ENCODE results near the gene BCAR3.

Gene BCAR3

DNA sequence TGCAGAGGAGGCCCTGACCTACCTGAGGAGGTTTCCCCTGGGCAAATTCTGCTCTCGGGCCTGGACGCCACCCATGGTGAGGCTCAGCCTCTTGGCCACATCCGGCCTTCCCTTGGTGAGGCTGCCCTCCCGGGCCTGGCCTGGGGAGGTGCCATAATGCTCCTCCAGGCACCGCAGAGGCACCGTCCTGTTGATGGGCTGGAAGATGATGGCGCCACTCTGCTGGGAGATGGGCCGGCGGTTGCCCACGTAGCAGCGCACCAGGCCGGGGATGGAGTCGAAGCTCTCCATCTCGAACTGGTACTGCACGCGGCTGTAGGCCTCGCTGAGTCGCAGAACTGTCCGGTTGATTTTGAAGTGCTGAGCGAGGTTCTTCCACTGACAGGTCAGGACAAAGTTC, 92.7 kb downstream of the BCAR3 start:
- Histone ChIP-seq H3K27ac (ENCODE audit: low read length) (no peak overlapping the region), H3K4me1 (ENCODE audit: control insufficient read depth in 1 of 2, insufficient read depth in 2 of 2, low read length in 2 of 2) (no peaks in the 10 kb centered on the region), H3K36me3 (ENCODE audit: control insufficient read depth in 1 of 2, insufficient read depth in 2 of 2, low read length in 2 of 2) (peaks cover 17 to 32% of the 10 kb centered on the region in 2 donors)

DNA sequence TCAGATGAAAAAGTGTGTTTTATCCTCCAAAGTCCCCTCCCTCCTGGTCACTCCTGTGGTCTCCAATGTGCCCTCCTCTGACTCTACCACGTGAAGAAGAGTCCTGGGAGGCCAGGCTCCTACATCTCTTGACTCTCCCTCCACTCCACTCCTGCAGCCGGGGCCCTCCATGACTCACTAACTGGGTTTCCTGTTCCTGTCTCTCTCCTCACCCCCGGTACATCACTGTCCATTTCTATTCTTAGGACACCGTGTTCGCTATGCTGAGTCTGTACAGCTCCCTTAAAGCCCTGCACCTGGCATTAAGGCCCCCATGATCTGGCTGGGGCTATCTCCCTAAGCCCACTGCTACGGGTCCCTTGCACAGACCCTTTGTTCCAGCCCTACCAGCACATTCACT, 93.4 kb downstream of the BCAR3 start:
- no peaks in the 10 kb centered on the region for H3K4me1 ChIP-seq (ENCODE audit: control insufficient read depth in 1 of 2, insufficient read depth in 2 of 2, low read length in 2 of 2)
- H3K27ac ChIP-seq (ENCODE audit: low read length): no peak overlapping the region
- no peaks in the 10 kb centered on the region for H3K27me3 ChIP-seq (ENCODE audit: low read depth, low read length)
- H3K36me3 ChIP-seq (ENCODE audit: control insufficient read depth in 1 of 2, insufficient read depth in 2 of 2, low read length in 2 of 2): peaks cover 18 to 39% of the 10 kb centered on the region in 2 donors
- H3K4me3 ChIP-seq (ENCODE audit: low read depth in 1 of 2, low read length in 2 of 2): no peak overlapping the region
- H3K9me3 ChIP-seq (ENCODE audit: control insufficient read depth in 1 of 2, low read length in 2 of 2): no peaks in the 10 kb centered on the region

More for the DNA sequence above, 92.7 kb downstream of the BCAR3 start:
- no peak overlapping the region for H3K4me3 ChIP-seq (ENCODE audit: low read depth in 1 of 2, low read length in 2 of 2)
- H3K9me3 ChIP-seq (ENCODE audit: control insufficient read depth in 1 of 2, low read length in 2 of 2): no peaks in the 10 kb centered on the region
- no peaks in the 10 kb centered on the region for H3K27me3 ChIP-seq (ENCODE audit: low read depth, low read length)

DNA sequence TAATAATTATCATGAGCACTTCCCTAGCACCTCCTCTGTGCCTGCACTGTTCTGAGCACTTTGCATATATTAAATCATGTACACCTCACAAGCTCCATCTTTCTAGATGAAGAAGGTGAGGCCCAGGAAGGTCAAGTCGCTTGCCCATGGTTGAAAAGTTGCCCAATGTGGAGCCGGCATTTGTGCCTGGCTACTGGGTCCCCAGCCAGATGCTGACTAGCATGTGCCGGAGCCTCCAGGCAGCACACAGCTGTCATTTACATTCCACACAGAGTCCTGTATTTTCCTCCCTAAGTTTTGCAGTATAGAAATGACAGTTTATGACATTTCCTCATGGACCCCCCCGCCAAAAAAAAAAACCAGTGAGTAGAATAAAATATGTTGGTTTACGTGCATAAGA, 94.3 kb downstream of the BCAR3 start:
- no peak overlapping the region for H3K4me3 ChIP-seq (ENCODE audit: low read depth in 1 of 2, low read length in 2 of 2)
- H3K9me3 ChIP-seq (ENCODE audit: control insufficient read depth in 1 of 2, low read length in 2 of 2): no peaks in the 10 kb centered on the region
- no peaks in the 10 kb centered on the region for H3K4me1 ChIP-seq (ENCODE audit: control insufficient read depth in 1 of 2, insufficient read depth in 2 of 2, low read length in 2 of 2)
- no peak overlapping the region for H3K27ac ChIP-seq (ENCODE audit: low read length)
- H3K36me3 ChIP-seq (ENCODE audit: control insufficient read depth in 1 of 2, insufficient read depth in 2 of 2, low read length in 2 of 2): peaks cover 27 to 48% of the 10 kb centered on the region in 2 donors
- H3K27me3 ChIP-seq (ENCODE audit: low read depth, low read length): no peaks in the 10 kb centered on the region

DNA sequence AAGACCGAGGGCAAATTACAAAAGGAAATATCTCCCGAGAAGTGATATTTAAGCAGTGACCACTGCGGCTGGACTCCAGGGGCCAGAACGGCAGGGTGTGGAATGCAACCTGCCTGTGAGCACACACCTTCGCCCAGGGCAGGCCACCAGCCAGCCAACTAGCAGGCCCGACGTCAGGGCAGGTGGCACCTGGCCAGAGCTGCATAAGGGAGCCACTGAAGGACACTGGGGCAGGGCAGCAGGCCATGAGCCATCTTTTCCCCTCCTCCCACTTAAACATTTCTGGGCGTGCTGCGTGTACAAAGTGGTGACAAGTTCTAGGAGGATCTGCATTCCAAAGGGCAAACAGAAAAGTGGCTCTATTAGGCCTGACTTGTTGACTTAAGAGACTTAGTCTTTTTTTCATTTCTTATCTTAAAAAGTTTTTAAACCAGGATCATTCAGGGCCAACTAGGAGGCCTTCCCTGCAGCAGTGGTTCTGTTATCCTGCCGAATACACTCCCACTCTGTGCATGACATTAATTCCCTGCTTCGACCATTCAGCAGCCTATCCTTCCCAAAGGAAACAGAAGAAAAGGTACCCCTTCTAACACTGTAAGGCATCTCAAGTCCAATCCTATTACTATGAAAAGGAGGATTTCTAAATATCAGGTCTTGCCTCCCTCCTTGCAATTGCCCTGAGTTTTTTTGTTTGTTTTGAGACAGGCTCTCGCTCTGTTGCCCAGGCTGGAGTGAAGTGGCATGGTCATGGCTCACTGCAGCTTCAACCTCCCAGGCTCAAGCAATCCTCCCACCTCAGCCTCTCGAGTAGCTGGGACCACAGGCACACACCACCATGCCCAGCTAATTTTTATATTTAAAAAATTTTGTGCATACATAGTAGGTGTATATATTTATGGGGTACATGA, 96.3 kb downstream of the BCAR3 start:
- peak overlapping the region in 1 of 2 donors; percentile 35 for H3K4me3 ChIP-seq (ENCODE audit: low read depth in 1 of 2, low read length in 2 of 2)

GRCh38 chr1:93584261-93585003, 97.2 kb downstream of the BCAR3 start:
- H3K9me3 ChIP-seq (ENCODE audit: control insufficient read depth in 1 of 2, low read length in 2 of 2): no peaks in the 10 kb centered on the region
- H3K27ac ChIP-seq (ENCODE audit: low read length): peak overlapping the region; percentile 83
- H3K4me1 ChIP-seq (ENCODE audit: control insufficient read depth in 1 of 2, insufficient read depth in 2 of 2, low read length in 2 of 2): peaks cover 0 to 7% of the 10 kb centered on the region in 2 donors
- peaks cover 29 to 42% of the 10 kb centered on the region in 2 donors for H3K36me3 ChIP-seq (ENCODE audit: control insufficient read depth in 1 of 2, insufficient read depth in 2 of 2, low read length in 2 of 2)
- peak overlapping the region in 1 of 2 donors; percentile 35 for H3K4me3 ChIP-seq (ENCODE audit: low read depth in 1 of 2, low read length in 2 of 2)
- no peaks in the 10 kb centered on the region for H3K27me3 ChIP-seq (ENCODE audit: low read depth, low read length)

More for the DNA sequence above, 96.3 kb downstream of the BCAR3 start:
- Histone ChIP-seq H3K27ac (ENCODE audit: low read length) (peak overlapping the region; percentile 83), H3K9me3 (ENCODE audit: control insufficient read depth in 1 of 2, low read length in 2 of 2) (no peaks in the 10 kb centered on the region), H3K27me3 (ENCODE audit: low read depth, low read length) (no peaks in the 10 kb centered on the region), H3K4me1 (ENCODE audit: control insufficient read depth in 1 of 2, insufficient read depth in 2 of 2, low read length in 2 of 2) (no peaks in the 10 kb centered on the region), H3K36me3 (ENCODE audit: control insufficient read depth in 1 of 2, insufficient read depth in 2 of 2, low read length in 2 of 2) (peaks cover 34 to 45% of the 10 kb centered on the region in 2 donors)

GRCh38 chr1:93581917-93582850, 99.5 kb downstream of the BCAR3 start:
- H3K27ac ChIP-seq (ENCODE audit: low read length): peak overlapping the region; percentile 80

DNA sequence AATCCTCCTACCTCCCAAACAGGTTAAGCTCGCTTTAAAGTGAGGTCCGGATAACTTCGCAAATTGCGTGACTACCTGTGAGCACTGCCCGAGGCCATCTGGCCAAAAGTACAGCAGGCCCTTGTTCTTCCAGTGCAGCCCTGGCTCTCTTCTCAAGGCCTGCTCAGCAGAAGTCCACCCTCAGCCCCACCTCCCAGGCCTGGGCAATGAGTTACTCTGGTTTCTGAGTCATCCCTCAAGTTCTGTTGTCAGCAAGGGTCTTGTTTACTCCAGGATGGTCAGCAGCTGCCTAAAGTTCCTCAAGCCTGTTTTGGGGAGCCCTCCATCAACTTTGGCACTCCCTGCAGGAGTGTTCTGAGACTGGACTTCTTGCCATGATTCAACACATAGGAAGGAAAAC, 101.7 kb downstream of the BCAR3 start:
- peak overlapping the region; percentile 49 for H3K27ac ChIP-seq (ENCODE audit: low read length)
- peaks cover 7 to 8% of the 10 kb centered on the region in 2 donors for H3K4me1 ChIP-seq (ENCODE audit: control insufficient read depth in 1 of 2, insufficient read depth in 2 of 2, low read length in 2 of 2)
- peaks cover 30 to 38% of the 10 kb centered on the region in 2 donors for H3K36me3 ChIP-seq (ENCODE audit: control insufficient read depth in 1 of 2, insufficient read depth in 2 of 2, low read length in 2 of 2)
- H3K27me3 ChIP-seq (ENCODE audit: low read depth, low read length): no peaks in the 10 kb centered on the region
- no peaks in the 10 kb centered on the region for H3K9me3 ChIP-seq (ENCODE audit: control insufficient read depth in 1 of 2, low read length in 2 of 2)
- no peak overlapping the region for H3K4me3 ChIP-seq (ENCODE audit: low read depth in 1 of 2, low read length in 2 of 2)

More at GRCh38 chr1:93581917-93582850, 99.5 kb downstream of the BCAR3 start:
- Histone ChIP-seq H3K4me1 (ENCODE audit: control insufficient read depth in 1 of 2, insufficient read depth in 2 of 2, low read length in 2 of 2) (peaks cover 0 to 7% of the 10 kb centered on the region in 2 donors), H3K9me3 (ENCODE audit: control insufficient read depth in 1 of 2, low read length in 2 of 2) (no peaks in the 10 kb centered on the region), H3K27me3 (ENCODE audit: low read depth, low read length) (no peaks in the 10 kb centered on the region), H3K36me3 (ENCODE audit: control insufficient read depth in 1 of 2, insufficient read depth in 2 of 2, low read length in 2 of 2) (peaks cover 21 to 30% of the 10 kb centered on the region in 2 donors), H3K4me3 (ENCODE audit: low read depth in 1 of 2, low read length in 2 of 2) (peak overlapping the region in 1 of 2 donors; percentile 21)

DNA sequence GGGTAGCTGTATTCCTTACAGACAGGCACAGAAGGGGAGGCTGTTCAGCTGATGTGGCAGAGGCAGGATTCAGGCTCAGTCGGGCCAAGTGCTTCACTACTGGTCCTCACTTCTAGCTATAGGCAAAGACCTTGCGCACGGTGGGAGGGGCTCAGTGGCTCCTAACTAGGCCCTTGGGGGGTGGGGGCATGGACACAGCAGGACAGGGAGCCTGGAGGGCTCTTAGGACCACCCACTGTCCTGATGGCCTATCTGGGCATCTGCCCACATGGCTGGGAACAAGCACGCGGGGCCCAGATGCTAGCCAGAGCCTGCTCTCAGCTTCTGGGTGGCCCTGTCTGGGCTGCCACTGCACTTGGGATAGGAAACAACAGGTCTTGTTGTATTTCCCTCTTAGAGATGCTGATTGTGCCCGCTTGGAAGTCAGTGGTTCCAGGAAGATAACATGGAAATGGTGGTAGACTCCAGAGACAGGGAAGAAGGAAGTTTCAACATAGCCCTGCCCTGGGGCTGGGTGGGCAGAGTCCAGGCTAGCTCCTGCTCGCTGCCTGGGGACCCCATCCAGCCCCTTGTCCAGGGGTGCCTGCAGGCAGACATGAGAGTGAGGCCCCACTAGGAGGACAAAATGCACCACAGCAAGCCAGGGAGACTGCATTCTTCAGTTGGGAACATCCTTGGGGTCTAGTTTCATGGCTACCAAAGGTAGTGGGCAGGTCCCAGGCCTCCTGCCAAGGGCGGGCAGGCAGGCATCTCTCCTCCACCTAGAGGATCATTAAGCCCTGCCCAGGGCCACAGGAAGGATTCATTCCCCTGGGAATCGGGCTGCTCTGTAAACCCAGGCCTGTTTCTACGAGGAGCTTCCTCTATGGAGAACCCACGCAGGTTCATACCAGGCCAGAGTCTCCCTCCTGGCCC, 102.5 kb downstream of the BCAR3 start:
- Histone ChIP-seq H3K27ac (ENCODE audit: low read length) (peak overlapping the region; percentile 49), H3K4me3 (ENCODE audit: low read depth in 1 of 2, low read length in 2 of 2) (no peak overlapping the region), H3K4me1 (ENCODE audit: control insufficient read depth in 1 of 2, insufficient read depth in 2 of 2, low read length in 2 of 2) (peaks cover 7 to 8% of the 10 kb centered on the region in 2 donors), H3K27me3 (ENCODE audit: low read depth, low read length) (no peaks in the 10 kb centered on the region), H3K36me3 (ENCODE audit: control insufficient read depth in 1 of 2, insufficient read depth in 2 of 2, low read length in 2 of 2) (peaks cover 31 to 46% of the 10 kb centered on the region in 2 donors), H3K9me3 (ENCODE audit: control insufficient read depth in 1 of 2, low read length in 2 of 2) (no peaks in the 10 kb centered on the region)

DNA sequence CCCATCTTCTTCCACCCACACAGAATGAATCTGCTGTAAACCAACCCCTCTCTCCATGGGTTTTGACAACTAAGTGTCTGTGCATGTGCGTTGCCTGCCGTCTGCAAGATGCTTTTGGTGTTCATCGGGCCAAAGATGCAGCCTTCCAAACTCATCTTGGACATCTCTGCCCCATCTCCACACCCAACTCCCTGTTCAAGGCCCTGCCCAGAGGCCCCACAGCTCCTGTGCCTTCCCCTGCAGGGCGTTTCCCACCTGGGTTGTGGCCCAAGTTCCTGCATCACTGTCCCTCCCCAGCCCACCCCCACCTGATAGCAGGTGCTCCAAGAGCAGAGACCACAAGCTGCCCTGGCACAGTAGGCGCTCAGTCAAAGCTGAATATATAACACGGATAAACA, 103.2 kb downstream of the BCAR3 start:
- Histone ChIP-seq H3K27ac (ENCODE audit: low read length) (no peak overlapping the region), H3K36me3 (ENCODE audit: control insufficient read depth in 1 of 2, insufficient read depth in 2 of 2, low read length in 2 of 2) (peaks cover 31 to 43% of the 10 kb centered on the region in 2 donors), H3K27me3 (ENCODE audit: low read depth, low read length) (no peaks in the 10 kb centered on the region), H3K4me3 (ENCODE audit: low read depth in 1 of 2, low read length in 2 of 2) (no peak overlapping the region), H3K4me1 (ENCODE audit: control insufficient read depth in 1 of 2, insufficient read depth in 2 of 2, low read length in 2 of 2) (peaks cover 7 to 8% of the 10 kb centered on the region in 2 donors), H3K9me3 (ENCODE audit: control insufficient read depth in 1 of 2, low read length in 2 of 2) (no peaks in the 10 kb centered on the region)

All from muscle layer of duodenum (tissue), 2 donors.